Measurements from ENCODE around the gene NBDY. TPM values are rescaled to one million over a fixed set of nuclear protein-coding genes. Genes with fewer than 3 reads are reported as not detected.
"Not testable (repeated sequence)": the region's sequence is repeated elsewhere in the genome, so short reads cannot be mapped to it uniquely, and the experiment has no call there.

NBDY gene
- total RNA-seq, 1 donor from 2014 or later: 51.1 TPM

DNA sequence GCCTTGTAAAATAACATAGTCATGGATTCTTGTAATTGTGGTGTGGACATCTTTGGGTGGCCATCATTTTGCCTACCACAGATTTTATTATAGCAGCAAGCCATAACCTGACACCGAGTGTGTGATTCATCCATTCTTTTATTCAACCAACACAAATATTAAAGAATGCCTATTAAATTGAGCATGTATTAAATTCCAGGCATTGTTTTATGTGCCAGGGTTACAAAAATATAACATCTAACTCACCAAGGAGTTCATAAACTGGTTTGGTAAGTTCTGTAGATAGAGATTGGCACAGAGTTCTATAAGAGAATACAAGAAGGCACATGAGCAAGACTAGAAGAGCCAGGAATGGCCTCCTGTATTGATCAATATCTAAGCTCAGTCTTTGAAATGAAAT is 18.0 kb downstream of the NBDY start:
- peaks cover 3% of the 10 kb centered on the region for H3K36me3 Mint-ChIP-seq (ENCODE audit: low read depth)
- peaks cover 17% of the 10 kb centered on the region for H3K4me1 Mint-ChIP-seq (ENCODE audit: low read depth)
- DNase-seq (ENCODE audit: low spot score): no peak
- H3K4me3 Mint-ChIP-seq (ENCODE audit: unreplicated experiment): no peak overlapping the region
- H3K27ac Mint-ChIP-seq (ENCODE audit: unreplicated experiment): no peak overlapping the region
- H3K9me3 Mint-ChIP-seq (ENCODE audit: low read depth): peaks cover 26% of the 10 kb centered on the region
- H3K27me3 Mint-ChIP-seq (ENCODE audit: low read depth): no peaks in the 10 kb centered on the region
- TF ChIP-seq, protein P1, sequence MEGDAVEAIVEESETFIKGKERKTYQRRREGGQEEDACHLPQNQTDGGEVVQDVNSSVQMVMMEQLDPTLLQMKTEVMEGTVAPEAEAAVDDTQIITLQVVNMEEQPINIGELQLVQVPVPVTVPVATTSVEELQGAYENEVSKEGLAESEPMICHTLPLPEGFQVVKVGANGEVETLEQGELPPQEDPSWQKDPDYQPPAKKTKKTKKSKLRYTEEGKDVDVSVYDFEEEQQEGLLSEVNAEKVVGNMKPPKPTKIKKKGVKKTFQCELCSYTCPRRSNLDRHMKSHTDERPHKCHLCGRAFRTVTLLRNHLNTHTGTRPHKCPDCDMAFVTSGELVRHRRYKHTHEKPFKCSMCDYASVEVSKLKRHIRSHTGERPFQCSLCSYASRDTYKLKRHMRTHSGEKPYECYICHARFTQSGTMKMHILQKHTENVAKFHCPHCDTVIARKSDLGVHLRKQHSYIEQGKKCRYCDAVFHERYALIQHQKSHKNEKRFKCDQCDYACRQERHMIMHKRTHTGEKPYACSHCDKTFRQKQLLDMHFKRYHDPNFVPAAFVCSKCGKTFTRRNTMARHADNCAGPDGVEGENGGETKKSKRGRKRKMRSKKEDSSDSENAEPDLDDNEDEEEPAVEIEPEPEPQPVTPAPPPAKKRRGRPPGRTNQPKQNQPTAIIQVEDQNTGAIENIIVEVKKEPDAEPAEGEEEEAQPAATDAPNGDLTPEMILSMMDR (IDR thresholded peaks at IDR 0.05): no peak

DNA sequence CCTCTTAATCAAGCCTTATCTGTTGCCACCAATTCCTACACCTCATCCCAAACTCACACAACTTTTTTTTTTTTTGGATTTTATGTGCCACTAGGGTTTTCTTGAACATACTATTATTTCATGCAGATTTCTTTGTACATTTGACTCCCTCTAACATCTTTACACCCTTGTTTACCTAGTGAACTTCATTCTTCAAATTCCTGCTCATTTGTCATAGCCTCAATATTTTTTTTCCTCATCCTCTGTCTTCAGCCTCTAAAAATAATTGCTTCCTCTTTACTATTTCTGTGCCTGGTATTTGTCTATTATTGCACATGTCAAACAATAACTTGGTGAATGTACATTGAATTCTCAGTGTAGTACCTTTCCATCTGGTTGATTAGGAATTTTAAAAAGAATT is 22.0 kb downstream of the NBDY start:
- peaks cover 8% of the 10 kb centered on the region for H3K4me1 Mint-ChIP-seq (ENCODE audit: low read depth)
- no peak overlapping the region for H3K4me3 Mint-ChIP-seq (ENCODE audit: unreplicated experiment)
- no peak overlapping the region for H3K27ac Mint-ChIP-seq (ENCODE audit: unreplicated experiment)
- DNase-seq (ENCODE audit: low spot score): no peak
- H3K36me3 Mint-ChIP-seq (ENCODE audit: low read depth): peaks cover 4% of the 10 kb centered on the region
- no peaks in the 10 kb centered on the region for H3K27me3 Mint-ChIP-seq (ENCODE audit: low read depth)
- TF ChIP-seq, protein P1 (IDR thresholded peaks at IDR 0.05): no peak
- H3K9me3 Mint-ChIP-seq (ENCODE audit: low read depth): peaks cover 18% of the 10 kb centered on the region

DNA sequence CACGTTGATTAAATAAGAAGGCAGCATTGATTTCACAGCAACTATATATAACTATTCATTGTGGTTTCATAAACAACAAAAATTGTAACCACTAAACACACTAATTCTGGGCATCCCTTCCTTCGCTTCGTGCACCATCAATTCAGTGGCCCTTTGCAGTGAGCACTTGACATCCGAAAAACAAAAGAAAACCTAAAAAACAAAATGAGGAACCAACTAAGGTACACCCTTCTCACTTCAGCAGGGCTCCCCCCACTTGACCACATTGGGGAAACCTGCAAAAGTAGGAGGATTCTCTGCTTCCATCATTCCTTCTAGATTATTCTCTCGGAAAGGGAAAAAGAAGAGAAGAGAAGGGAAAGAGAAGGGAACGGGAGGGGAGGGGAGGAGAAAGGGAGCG is 28.3 kb downstream of the NBDY start:
- Mint-ChIP-seq H3K4me1 (ENCODE audit: low read depth) (no peaks in the 10 kb centered on the region), H3K27ac (ENCODE audit: unreplicated experiment) (no peak overlapping the region), H3K9me3 (ENCODE audit: low read depth) (peaks cover 10% of the 10 kb centered on the region), H3K36me3 (ENCODE audit: low read depth) (peaks cover 4% of the 10 kb centered on the region), H3K4me3 (ENCODE audit: unreplicated experiment) (no peak overlapping the region), H3K27me3 (ENCODE audit: low read depth) (no peaks in the 10 kb centered on the region)
- DNase-seq (ENCODE audit: low spot score): no peak
- TF ChIP-seq, protein P1 (IDR thresholded peaks at IDR 0.05): no peak

DNA sequence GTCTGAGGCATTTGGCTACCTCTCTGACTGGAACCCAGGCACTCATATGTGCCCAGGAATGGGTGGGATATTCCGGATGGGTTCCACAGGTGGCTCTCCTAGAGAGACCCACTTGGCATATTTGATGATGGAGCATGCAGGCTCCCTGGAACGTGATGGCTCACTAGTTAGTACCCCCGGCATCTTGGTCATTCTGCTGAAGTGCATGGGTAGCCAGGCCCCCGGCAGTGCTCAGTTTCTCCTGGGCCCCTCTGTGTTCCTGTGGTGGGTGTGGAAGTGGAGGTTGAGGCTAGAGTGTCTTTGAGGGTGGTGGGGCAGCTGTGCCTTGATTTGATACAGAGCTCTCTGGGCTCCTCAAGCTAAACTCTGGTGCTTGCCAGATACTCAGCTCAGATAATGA is 29.4 kb downstream of the NBDY start:
- peak; percentile 44 for DNase-seq (ENCODE audit: low spot score)
- no peak overlapping the region for H3K27ac Mint-ChIP-seq (ENCODE audit: unreplicated experiment)
- no peaks in the 10 kb centered on the region for H3K4me1 Mint-ChIP-seq (ENCODE audit: low read depth)
- H3K36me3 Mint-ChIP-seq (ENCODE audit: low read depth): peaks cover 4% of the 10 kb centered on the region
- TF ChIP-seq, protein P1 (IDR thresholded peaks at IDR 0.05): no peak
- H3K27me3 Mint-ChIP-seq (ENCODE audit: low read depth): no peaks in the 10 kb centered on the region
- H3K4me3 Mint-ChIP-seq (ENCODE audit: unreplicated experiment): no peak overlapping the region
- peaks cover 10% of the 10 kb centered on the region for H3K9me3 Mint-ChIP-seq (ENCODE audit: low read depth)

GRCh38 chrX:56759736-56760409 is 30.8 kb downstream of the NBDY start:
- TF ChIP-seq, protein P1 (IDR thresholded peaks at IDR 0.05): no peak
- Mint-ChIP-seq H3K27ac (ENCODE audit: unreplicated experiment) (no peak overlapping the region), H3K36me3 (ENCODE audit: low read depth) (no peaks in the 10 kb centered on the region), H3K4me3 (ENCODE audit: unreplicated experiment) (no peak overlapping the region), H3K27me3 (ENCODE audit: low read depth) (no peaks in the 10 kb centered on the region), H3K9me3 (ENCODE audit: low read depth) (peaks cover under 1% of the 10 kb centered on the region), H3K4me1 (ENCODE audit: low read depth) (peaks cover 6% of the 10 kb centered on the region)
- peak; percentile 65 for DNase-seq (ENCODE audit: low spot score)

DNA sequence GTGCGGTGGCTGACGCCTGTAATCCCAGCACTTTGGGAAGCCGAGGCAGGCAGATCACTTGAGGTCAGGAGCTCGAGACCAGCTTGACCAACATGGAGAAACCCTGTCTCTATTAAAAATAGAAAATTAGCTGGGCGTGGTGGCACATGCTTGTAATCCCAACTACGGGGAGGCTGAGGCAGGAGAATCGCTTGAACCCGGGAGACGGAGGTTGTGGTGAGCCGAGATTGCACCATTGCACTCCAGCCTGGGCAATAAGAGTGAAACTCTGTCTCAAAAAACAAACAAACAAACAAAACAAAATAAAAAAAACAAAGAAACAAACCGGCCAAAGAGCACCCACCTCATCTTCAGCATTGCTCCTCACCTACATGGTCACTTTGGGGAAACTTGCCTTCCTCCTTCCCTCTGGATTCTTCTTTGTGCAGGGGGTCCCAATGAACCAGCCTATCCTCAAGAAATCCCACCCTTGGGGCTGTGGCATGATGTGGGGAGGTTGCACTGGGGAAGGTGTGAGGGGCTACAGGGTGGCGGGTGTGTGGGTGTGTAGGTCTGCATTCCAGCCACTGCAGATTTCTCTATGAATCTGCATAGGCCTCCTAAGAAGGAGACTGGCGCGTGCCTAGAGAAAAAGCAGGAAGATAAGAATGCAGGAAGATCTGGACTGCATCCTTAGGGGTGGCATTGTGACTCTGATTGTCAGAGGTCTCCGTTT is 31.5 kb downstream of the NBDY start:
- H3K4me3 Mint-ChIP-seq (ENCODE audit: unreplicated experiment); H3K27me3 Mint-ChIP-seq (ENCODE audit: low read depth); H3K9me3 Mint-ChIP-seq (ENCODE audit: low read depth); H3K27ac Mint-ChIP-seq (ENCODE audit: unreplicated experiment); H3K36me3 Mint-ChIP-seq (ENCODE audit: low read depth): not testable (repeated sequence)
- peaks cover 12% of the 10 kb centered on the region for H3K4me1 Mint-ChIP-seq (ENCODE audit: low read depth)
- DNase-seq (ENCODE audit: low spot score): peak; percentile 38
